NCI-H2171 treated with DMSO at 0.1 percent for 48 hours (cell line): ENCODE results near the gene ABHD12.

Source experiments
- DNase-seq: peaks from one replicate; lab custom pipeline; 2025; lab: John Stamatoyannopoulos, UW

The ABHD12 gene

DNA sequence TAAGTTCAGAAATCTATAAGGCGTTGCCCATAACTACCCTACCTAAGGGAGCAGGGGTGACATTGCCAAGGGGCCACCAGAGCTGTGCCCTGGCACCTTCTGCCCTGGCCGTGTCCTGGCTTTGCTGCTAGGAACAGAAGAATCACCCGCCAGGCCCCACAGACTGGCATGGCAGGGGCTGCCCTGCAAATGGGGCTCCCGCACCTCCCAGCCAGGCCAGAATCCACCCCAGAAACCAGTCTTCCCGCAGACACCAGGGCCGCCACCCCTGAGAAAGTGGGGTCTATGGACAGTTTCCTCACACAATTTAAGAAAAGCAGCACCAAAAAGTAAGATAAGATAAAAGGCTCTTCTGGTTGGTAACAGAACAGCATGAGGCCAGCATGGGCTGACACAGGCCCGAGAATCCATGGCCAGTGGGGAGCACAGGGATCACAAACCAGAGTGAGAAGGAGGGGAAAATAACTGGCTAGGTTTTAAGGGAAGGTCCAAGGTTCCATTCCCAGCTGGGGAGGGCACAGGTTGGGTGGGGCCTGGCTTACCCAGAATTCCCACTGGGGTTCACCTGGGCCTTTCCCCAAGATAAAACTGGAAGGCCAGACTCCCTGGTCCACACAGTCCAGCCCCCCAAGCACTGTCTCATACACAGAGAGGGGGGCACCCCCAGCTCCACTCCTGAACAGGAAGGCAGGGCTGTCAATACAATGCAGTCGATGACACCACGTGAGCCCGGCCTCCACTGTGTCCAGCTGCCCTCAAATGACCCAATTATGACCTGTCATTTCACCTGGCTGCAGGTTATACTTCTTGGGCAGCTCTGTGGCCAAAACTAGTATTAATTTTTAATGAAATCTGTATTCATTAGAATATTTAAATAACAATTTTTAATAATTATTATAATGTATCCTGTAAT lies 83.4 kb downstream of the ABHD12 start:
- DNase-seq = no peak

DNA sequence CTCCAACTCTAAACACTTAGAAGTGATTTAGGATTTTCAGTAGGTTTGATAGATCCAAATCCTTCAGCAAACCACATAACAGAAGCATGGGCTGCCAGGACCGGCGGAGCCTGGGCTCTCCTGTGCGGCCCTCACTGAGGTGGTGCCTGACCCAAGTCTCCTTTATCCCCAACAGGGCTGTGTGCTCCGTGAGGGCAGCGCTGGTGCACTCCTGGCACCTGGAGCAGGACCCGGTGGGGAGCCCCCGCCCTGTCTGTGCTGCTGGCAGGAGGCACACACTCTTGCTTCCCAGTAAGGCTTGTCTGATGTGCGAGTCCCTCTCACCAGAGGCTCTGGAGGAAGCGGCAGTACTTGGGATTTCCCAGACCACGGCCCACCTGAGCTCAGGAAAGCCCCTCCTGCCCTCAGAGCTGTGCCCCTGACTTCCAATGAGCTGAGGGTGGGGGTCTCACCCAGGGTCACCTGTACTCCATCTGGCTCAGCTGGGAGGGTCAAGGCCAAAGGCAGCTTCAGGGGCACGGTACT lies 86.5 kb downstream of the ABHD12 start:
- no peak for DNase-seq

DNA sequence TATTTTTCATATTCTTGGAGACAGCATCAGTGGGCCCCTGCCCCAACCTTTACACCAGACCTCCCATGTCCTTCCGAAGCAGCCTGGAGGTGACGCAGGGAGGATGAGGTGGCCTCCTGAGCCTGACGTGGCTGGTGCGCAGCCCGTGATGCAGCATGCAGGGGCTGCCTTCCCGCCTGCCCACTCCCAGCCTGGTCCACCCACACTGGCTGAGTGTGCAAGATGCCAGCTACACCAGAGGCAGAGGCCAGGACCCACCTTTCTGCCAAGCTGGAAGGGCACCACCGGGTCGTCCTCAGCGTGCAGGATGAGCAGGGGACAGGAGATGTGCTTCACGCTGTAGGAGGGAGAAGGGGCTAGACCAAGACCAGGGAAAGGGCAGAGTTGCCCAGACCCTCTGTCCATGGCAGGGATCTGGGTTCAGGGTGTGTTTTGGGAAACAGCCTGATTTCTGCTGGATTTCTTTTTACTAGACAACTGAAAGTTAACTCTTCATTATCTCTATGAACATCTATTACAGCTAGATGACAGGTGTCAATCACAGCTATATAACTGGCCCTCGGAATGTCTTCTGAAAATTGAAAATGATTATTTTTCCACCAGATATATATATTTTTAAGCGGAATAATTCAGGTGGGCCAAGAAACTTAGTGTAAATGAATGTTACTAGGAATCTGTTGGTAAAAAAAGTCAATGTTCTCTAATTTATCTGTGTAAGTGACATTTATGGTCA lies 87.2 kb downstream of the ABHD12 start:
- no peak for DNase-seq

DNA sequence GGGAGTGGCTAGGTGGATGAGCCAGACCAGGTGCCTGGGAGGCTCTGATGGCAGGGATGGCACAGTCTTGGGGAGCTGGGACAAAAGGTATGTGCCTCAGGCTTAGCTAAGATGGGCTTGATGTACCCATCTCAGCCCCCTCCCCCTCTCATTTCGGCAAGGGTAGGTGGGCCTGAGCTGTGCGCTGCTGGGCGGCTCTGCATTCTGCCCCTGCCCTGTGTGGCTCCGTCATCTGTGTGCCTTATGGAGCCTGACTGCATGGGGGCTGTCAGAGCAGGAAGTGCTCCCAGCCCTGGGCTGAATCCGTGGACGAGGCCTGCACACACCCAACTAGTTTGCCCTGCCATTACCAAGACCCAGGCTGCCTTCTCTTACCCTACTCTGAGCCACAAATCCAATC lies 88.0 kb downstream of the ABHD12 start:
- no peak for DNase-seq

DNA sequence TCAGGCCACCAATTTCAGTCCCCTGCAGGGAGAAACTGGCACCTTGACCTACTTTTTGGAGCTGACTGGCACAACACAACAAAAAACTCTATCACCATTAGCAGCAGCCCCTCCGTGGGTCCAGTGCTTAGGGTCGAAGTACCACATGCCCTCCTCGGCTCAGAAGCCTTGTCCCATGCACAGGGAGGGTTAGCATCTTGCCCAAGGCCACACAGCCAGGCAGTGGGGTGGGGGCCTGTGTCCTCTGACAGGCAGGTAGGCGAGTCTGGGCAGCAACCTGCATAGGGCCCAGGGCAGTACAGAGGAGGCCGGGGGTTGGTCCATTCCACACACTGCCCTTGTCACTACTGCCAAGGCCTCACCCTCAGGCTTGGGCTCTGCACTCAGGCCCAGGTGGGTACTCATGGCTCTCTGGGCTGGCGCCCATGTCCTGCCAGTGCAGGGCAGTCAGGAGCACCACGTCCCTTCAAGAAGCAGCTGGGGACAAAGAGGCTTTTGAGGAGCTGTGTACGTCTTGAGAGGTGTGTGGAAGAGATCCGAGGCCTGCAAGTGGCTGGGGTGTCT lies 89.2 kb downstream of the ABHD12 start:
- no peak for DNase-seq

DNA sequence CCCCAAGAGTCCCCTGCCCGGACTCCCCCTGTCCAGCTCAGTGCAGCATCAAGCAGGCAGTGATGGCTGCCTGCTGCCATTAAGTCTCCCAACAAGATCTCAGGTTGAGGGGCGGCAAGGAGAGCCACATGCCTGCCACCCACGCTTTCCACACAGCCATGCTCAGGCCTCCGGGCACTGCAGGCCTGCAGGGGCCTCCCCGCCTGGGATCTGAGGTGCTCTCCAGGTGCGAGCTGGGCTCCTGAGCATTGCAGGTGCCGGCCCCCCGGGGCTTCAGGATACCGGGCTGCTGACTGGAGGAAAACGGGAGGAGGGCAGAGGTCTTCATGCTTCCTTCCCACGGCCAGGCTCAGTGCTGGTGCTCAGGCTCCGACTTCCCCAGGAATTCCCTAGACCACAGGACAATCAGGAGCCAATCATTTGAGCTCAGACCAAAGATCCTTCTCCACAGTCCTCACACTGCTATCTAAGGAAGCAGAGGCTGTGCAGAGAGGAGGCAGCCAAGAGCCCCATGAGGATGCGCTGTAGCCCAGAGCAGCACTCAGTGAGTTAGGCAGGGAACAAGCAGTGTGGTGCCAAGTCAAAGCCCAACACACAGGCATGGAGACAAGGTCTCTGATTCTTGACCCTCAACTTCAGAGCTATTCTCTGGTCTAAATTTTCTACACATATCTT lies 90.0 kb downstream of the ABHD12 start:
- no peak for DNase-seq

DNA sequence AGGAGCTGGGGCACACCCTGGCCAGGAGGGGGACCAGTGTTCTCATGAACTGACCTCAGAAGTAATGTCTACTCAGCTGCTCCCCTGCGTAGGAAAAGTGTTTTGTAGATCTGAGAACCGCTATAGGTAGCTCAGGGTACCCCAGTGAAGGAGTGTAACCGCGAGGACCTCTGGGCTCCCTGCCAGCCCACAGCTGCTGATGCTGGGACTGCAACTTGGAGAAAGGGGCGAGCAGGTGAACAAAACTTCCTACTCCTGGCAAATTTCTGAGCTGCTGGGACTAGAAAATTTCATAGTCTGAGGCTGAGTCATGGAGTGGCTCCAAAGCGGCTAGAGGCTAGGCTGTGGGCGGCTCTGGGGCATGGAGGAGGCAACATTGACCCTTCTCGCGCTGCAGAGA lies 90.8 kb downstream of the ABHD12 start:
- peak; percentile 29 for DNase-seq

DNA sequence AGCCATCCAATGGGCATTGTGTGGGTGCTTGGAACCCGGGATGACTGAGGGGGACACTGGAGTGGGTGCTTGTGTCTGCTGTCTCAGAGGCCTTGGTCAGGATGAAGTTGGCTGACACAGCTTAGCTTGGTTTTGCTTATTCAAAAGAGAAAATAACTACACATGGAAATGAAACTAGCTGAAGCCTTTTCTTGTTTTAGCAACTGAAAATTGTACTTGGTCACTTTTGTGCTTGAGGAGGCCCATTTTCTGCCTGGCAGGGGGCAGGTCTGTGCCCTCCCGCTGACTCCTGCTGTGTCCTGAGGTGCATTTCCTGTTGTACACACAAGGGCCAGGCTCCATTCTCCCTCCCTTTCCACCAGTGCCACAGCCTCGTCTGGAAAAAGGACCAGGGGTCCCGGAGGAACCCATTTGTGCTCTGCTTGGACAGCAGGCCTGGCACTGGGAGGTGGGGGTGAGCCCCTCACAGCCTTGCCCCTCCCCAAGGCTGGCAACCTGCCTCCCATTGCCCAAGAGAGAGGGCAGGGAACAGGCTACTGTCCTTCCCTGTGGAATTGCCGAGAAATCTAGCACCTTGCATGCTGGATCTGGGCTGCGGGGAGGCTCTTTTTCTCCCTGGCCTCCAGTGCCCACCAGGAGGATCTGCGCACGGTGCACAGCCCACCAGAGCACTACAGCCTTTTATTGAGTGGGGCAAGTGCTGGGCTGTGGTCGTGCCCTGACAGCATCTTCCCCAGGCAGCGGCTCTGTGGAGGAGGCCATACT lies 93.3 kb downstream of the ABHD12 start:
- no peak for DNase-seq

DNA sequence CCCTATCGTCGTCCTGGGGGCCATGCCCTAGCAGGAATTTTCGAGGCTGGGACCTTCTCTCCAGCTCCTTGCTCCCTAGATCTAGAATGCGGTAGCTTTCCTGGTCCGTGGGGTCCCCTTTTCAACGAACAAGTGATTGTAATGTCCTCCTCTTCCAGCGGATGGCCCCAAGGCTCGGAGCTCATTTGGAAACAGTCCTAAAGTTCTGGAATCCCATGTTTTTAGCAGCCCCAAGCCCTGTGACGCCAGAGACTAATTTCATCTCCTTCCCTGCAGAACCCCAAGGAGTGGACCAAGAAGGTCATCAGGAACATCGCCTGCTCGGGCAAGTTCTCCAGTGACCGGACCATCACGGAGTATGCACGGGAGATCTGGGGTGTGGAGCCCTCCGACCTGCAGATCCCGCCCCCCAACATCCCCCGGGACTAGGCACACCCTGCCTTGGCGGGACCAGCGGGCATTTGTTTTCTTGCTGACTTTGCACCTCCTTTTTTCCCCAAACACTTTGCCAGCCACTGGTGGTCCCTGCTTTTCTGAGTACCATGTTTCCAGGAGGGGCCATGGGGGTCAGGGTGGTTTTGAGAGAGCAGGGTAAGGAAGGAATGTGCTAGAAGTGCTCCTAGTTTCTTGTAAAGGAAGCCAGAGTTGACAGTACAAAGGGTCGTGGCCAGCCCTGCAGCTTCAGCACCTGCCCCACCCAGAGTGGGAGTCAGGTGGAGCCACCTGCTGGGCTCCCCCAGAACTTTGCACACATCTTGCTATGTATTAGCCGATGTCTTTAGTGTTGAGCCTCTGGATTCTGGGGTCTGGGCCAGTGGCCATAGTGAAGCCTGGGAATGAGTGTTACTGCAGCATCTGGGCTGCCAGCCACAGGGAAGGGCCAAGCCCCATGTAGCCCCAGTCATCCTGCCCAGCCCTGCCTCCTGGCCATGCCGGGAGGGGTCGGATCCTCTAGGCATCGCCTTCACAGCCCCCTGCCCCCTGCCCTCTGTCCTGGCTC lies 94.2 kb downstream of the ABHD12 start:
- DNase-seq = no peak

DNA sequence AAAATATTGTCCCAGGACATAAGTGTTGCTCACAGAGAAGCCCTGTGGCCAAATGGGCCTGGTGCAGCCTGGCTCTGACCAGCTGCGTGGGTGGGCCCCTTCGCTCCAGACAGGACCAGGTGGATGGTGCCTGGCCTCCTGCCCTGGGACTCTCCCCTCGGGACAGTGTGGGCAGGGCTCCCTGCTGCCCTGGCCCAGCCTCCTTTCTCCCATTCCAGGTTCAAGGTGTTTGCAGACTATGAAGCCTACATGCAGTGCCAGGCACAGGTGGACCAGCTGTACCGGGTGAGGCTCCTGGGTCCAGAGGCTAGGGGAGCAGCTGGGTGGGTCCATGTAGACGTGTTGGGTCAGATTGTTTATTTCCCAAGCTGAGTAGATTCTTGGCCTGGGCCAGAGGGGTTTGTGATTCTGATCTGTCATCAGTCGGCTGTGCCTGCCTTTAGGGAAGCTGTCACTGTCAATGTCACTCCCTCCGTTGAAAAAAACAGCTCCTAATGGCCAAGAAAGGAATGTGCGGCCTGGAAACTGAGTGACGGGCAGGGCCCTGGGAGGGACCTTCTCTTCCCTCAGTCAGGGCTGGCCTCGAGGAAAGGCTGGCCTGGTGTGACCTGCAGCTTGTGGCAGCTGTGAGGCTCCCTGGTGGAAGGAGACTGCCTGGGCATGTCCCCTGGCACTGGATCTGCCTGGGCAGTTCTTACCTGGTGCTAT lies 95.1 kb downstream of the ABHD12 start:
- DNase-seq = no peak

DNA sequence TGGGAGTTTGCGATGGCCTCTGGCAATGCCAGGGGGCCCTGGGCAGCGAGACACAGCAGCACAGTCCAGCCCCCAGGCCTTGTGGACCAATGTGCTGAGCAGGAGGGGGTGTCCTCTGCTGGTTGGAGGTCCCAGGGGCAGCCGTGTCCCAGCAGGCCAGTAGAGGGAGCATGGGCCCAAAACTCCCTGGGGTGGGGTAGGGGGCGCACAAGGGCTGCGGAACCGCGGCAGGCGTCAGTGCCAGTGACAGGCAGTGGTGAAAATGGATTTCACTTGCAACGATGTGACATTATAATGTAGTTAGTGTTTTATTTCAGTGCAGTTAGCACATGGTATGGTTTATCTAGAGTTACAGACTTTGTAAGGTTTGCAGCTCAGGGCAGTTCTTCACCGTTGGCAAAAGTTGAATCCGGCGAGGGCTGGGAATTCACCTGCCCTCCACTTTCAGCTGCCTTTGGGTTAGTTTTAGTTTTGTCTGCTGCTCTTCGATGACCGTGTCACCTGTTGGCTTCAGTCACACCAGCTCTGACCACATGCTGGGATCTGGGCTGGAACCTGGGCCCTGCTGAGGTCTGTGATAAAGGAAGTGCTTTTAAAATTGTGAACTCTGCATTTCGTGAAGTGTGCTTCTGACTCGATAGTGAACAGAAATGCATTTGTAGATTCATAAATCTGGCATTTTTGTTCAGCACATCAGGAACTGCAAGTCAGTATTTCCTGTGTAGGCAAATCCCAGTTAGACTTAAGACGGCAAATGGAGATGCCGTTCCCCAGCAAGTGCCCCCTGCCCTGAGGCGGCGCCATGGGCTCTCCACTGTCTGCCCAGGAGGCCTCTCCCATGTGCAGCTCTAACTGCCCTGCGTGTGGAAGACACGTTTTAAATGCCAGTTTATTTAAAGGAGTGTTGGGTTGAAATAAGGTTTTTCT lies 95.9 kb downstream of the ABHD12 start:
- peak; percentile 27 for DNase-seq

DNA sequence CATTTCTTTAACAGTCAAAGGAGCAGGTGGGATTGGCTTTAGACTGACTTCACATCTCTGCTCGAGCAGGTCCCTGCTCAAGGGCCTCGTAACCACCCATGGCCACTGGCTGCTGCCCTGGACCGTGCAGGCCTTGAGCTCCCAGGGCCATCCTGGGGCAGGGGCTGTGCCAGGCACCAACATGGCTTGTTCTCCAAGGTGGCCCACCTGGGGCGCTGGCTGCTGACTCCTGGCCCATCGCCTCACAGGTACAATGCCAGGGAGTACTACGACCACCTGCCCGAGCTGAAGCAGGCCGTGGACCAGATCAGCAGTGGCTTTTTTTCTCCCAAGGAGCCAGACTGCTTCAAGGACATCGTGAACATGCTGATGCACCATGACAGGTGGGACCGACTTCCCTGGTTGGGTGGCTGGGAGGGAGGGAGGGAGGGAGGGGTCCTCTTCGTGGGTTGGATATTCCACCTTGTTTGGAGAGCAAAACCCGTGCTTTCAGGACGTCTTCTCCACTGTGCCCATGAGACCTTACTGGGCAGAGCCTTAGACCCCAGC lies 96.7 kb downstream of the ABHD12 start:
- no peak for DNase-seq

DNA sequence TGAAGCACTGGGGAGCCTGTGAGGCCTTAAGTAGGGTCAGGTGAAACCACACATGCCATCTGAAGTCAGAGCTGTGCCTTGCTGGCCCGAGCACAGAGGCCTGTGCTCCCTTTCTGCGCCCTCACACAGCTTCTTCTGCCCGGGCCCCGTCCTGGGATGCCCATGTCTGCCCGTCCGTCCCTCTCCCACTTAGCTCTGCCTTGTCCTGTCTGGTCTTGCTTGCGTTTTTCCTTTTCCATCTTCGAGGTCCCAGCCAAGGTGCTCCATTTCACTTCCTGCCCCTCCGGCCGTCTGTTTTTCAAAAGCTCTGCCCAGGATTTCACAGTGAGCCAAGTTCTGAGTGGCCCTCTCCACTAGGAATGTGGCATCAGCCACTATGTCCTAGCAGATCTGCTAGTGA lies 97.1 kb downstream of the ABHD12 start:
- no peak for DNase-seq

DNA sequence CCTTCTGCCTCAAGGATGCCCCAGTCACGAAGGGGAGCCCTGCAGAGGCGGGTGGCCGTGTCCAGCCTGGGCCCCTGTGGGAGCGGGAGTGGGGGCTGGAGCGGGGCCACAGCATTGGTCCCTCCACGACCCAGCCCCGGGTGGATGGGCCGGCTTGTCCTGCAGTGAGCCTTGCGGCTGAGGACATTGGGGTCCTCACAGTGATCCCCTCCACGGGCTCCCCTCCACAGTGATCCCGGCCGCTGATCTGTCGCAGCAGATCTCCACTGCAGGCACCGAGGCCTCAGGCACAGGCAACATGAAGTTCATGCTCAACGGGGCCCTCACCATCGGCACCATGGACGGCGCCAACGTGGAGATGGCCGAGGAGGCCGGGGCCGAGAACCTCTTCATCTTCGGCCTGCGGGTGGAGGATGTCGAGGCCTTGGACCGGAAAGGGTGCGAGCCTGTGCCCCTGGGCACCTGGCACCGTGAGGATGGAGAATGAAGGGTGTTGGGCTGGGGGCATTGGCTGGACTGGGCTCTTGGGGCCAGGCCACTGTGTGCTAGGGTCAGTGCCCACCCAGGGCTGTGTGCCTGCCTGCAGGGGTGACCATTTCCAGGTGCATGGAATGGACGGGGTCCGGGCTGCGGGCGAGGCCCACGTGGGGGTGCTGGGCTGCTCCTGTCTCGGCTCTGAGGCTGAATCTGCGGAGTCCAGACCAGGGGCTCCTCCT lies 98.3 kb downstream of the ABHD12 start:
- DNase-seq = no peak

DNA sequence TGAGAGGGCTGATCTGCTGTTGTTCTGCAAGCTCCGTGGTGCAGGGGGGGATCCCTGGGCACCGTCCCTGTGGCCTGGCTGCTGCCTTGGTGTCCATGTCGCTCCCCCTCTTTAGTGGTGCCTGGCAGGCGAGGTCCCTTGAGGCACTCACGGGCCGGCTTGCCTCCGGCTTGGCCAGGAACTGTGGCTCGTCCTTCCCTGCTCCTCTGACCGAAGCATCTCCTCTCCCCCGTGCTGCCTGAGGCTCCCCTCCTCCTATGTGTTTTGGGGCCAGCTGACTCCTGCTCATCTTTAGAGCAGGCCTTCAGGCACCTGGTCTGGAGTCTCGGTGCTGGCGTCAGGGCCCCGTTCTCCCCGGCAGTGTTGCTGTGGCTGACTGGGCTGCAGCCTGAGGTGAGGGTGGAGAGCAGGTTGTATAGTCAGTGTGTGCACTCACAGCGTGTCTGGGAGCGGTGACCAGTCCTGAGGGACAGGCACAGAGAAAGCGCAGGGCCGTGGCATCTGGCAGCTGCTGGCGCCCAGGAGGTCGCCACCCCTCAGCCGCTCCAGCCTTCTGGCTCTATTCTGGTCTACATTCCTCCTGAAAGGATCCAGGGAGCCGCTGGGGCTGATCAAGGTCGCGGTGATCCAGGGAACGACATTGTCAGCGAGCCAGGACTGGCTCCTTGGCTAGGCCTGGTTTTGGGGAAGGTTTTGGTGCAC lies 99.1 kb downstream of the ABHD12 start:
- no peak for DNase-seq

DNA sequence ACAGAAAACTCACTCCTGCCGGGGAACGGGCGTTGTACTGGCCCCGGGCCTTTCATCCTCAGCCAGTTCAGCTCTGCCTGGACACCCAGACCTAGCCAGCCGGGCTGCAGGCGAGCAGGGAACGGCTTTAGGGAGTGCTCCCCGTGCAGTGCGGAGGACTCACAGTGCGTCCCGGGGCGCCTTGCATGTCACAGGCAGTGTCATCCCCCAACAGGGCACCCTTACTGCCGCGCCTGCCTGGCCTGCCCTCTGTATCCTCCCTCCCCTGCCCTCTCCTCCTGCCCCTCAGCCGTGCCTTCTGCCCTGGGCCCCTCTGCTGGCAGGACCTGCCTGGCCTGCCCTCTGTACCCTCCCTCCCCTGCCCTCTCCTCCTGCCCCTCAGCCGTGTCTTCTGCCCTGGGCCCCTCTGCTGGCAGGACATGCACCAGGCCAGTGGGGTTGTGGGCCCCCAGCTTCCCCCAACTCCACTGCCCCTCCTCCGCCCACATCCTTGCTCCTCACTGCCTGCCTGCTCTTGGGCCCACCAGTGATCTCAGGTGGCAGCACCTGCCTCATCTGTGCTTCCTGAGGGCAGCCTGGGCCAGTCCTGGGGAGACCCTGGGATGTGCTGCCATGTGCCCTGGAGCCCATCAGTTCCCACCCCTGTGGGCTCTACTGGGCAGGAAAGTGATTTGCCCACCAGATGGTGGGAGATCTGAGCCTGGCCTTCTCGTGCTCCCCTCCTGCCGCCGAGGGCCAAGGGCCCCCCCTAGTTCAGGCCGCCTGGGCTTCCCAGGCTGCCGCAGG lies 99.8 kb downstream of the ABHD12 start:
- no peak for DNase-seq
